ENCODE results near the gene IRX5. TPM values are rescaled to one million over a fixed set of nuclear protein-coding genes. Genes with fewer than 3 reads are reported as not detected.

IRX5 gene
- total RNA-seq, 1 experiment from 2014 or later, result 0.86 TPM

- no peaks in the 10 kb centered on the region for H3K9me2 ChIP-seq (ENCODE audit: insufficient read depth)
Observed at GRCh38 chr16:54953461-54953860, 22.8 kb downstream of the IRX5 start.

More at GRCh38 chr16:54953461-54953860, 22.8 kb downstream of the IRX5 start:
- no peaks in the 10 kb centered on the region for H3K79me2 ChIP-seq (ENCODE audit: insufficient read depth, low read length)
- H3K27me3 ChIP-seq (ENCODE audit: insufficient read depth, low read length), result peaks cover 8% of the 10 kb centered on the region; the same call in 1 of the 2 replicates
- CTCF ChIA-PET, result no interaction called here
- ATAC-seq, result no peak
- H3K4me1 ChIP-seq (ENCODE audit: control insufficient read depth in 1 of 2, insufficient read depth in 2 of 2, low read length in 2 of 2), result no peaks in the 10 kb centered on the region
- H2AFZ ChIP-seq (ENCODE audit: low read depth, low read length, poor library complexity, severe bottlenecking), result no peak overlapping the region
- H3K36me3 ChIP-seq (ENCODE audit: control insufficient read depth in 1 of 2, insufficient read depth in 2 of 2, low read length in 2 of 2), result no peaks in the 10 kb centered on the region
- no peak overlapping the region for H3K4me3 ChIP-seq (replicated peaks in 1 of 2; ENCODE audit: low read depth in 1 of 2, low read length in 2 of 2)
- H4K20me1 ChIP-seq (ENCODE audit: insufficient read depth), result no peaks in the 10 kb centered on the region
- no peak overlapping the region for H3K4me2 ChIP-seq (ENCODE audit: low read length)
- POLR2A ChIA-PET, result no interaction called here
- H3K27ac ChIP-seq (ENCODE audit: low read depth, low read length), result no peak overlapping the region
- H3K9me3 ChIP-seq (ENCODE audit: control insufficient read depth in 1 of 2, insufficient read depth in 1 of 2, low read depth in 1 of 2, low read length in 2 of 2), result no peaks in the 10 kb centered on the region
- no peak overlapping the region for H3K9ac ChIP-seq (ENCODE audit: low read length)
- no TSS peak for BruUV-seq (replicated peaks)
- no peak for DNase-seq (ENCODE audit: low read depth, low spot score)
- TF ChIP-seq CEBPB (IDR thresholded peaks at IDR 0.05; ENCODE audit: low read depth) (no peak), TCF7L2 (IDR thresholded peaks at IDR 0.05; ENCODE audit: borderline replicate concordance, extremely low read depth, insufficient read depth, insufficient read length) (no peak), ATF3 (IDR thresholded peaks at IDR 0.05) (no peak), ZFX (IDR thresholded peaks at IDR 0.05) (no peak), EZH2phosphoT487 (IDR thresholded peaks at IDR 0.05; ENCODE audit: borderline replicate concordance) (no peak), MAX (IDR thresholded peaks at IDR 0.05) (no peak), ZNF274 (IDR thresholded peaks at IDR 0.05; ENCODE audit: low read depth, low read length) (no peak), ZBTB33 (IDR thresholded peaks at IDR 0.05; ENCODE audit: extremely low read depth, insufficient replicate concordance, low read length) (no peak), CTCF (IDR thresholded peaks at IDR 0.05 in 2 of 3, conservative IDR thresholded peaks at IDR 0.05 in 1 of 3; ENCODE audit: borderline replicate concordance in 1 of 3, insufficient read depth in 1 of 3, low read depth in 2 of 3, low read length in 2 of 3) (no peak), ELF1 (IDR thresholded peaks at IDR 0.05; ENCODE audit: borderline replicate concordance, low read depth) (no peak), POLR2A (IDR thresholded peaks at IDR 0.05; ENCODE audit: borderline replicate concordance, extremely low read depth, insufficient read depth, insufficient read length) (no peak), POLR2AphosphoS5 (IDR thresholded peaks at IDR 0.05; ENCODE audit: low read depth, low read length) (no peak), JUND (IDR thresholded peaks at IDR 0.05) (no peak), EGR1 (IDR thresholded peaks at IDR 0.05; ENCODE audit: low read depth) (no peak), SRF (IDR thresholded peaks at IDR 0.05; ENCODE audit: low read depth) (no peak), EZH2 (IDR thresholded peaks at IDR 0.05) (no peak)
- RAD21 ChIA-PET (ENCODE audit: low non-redundant PET in 1 of 2, low total read pairs in 2 of 2, uncharacterized antibody in 2 of 2, unreplicated experiment in 2 of 2), result interaction anchor here in 1 of 2 experiments (0.7 kb wide), 1 partner anchor 301 kb away, joined by 4 read pairs; no protein-coding TSS in a partner anchor
- intact Hi-C loops (cut with micrococcal nuclease), result loop anchor here (10.0 kb wide), 3 partner anchors 669 to 1399 kb away; partner anchors contain the start of gene IRX3
